DMS153 treated with DMSO at 0.1 percent for 48 hours (cell line): Measurements from ENCODE around the gene MBD2.

Source experiments
- DNase-seq: peaks from one replicate; lab custom pipeline; 2025; ENCODE audit not compliant: unreplicated experiment; lab: John Stamatoyannopoulos, UW

The MBD2 gene

DNA sequence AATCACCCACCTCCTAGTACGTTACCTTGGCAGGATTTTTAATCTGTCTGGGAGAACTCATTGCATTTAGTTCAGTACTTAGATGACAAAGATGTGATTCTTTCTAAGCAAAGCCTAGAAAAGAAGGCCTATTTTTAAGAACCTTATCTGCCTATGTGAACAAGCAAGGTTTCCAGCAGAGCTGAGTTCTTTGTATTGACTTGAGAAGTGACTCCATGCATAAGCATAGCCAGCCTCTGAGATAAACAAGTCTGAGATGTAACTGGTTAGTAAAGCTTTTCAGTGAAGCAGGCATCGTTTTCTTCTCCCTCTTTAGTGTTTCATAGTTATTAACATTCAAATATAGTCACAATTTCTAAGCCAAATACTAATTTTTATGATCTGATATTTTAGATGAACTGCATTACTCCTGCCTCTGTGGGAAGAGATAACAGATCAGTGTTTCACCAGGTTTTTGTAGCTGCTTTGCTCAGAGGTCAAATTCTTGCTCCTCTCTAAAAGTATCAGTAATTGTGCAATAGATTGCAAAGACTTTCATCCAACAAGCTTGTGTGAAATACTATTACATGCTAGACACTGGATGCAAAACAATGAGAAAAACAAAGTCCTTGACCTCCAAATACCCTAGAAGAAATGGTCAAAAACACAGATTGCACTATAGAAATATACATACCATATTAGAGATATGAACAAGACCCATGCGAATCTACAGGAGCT lies 107.8 kb downstream of the MBD2 start:
- no peak for DNase-seq

DNA sequence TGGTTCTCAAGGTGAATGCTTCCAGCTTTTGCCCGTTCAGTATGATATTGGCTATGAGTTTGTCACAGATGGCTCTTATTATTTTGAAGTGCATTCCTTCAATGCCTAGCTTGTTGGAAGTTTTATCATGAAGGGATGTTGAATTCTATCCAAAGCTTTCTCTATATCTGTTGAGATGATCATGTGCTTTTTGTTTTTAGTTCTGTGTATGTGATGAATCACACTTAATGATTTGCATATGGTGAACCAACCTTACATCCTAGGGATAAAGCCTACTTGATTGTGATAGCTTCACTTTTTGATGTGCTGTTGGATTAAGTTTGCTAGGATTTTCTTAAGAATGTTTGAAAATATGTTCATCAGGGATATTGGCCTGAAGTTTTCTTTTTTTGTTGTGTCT lies 112.1 kb downstream of the MBD2 start:
- DNase-seq: no peak

DNA sequence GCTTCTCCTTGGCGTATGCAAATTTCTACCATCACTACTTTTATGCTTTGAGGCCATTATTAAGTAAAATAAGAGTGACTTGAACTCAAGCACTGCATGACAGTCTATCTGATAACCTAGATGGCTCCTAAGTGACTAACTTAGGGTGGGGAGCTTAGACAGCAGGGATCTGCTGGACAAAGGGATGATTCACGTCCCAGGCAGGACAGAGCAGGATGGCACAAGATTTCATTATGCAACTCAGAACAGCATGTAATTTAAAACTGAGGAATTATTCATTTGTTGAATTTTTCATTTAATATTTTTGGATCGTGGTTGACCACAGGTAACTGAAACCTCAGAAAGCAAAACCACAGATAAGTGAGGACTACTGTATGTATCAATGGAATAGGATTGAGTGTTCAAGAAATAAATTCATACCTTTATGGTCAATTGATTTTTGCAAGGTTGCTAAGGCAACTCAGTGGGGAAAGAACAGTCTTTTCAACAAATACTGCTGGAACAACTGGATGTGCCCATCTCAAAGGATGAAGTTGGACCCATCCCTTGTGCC lies 115.3 kb downstream of the MBD2 start:
- no peak for DNase-seq

DNA sequence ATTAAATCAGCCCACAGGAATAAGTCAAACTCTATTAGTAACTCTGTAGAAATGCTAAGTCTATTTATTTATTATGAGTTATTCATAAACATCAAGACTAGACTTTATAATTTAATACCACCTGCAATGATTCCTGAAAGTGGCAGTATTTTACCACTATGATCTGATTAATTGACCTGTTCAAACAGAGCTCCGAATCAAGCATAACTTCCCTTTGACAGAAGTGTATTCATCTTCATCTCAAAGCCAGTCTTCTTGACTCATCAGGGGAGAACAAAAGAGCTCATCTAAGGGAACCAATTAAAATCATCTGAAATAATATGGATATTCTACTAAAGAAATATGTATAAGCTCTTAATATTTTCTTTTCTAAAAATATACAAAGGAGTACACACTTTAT lies 122.3 kb downstream of the MBD2 start:
- no peak for DNase-seq
